ENCODE measurements around the gene PAGR1.
"Not testable (repeated sequence)": the region's sequence is repeated elsewhere in the genome, so short reads cannot be mapped to it uniquely, and the experiment has no call there.

The PAGR1 gene

GRCh38 chr16:29812754-29813643 lies 3.0 kb upstream of the PAGR1 start:
- DNase-seq (ENCODE audit: low spot score), result no peak

- DNase-seq (ENCODE audit: low spot score), result no peak
Measured at GRCh38 chr16:29813644-29814562, 2.0 kb upstream of the PAGR1 start.

GRCh38 chr16:29814592-29814991 lies 1.4 kb upstream of the PAGR1 start:
- no peak for DNase-seq (ENCODE audit: low spot score)

- peak; percentile 44 for DNase-seq (ENCODE audit: low spot score)
Measured at GRCh38 chr16:29815032-29815721, 775 bp upstream of the PAGR1 start.

GRCh38 chr16:29816694-29817441 lies 916 bp downstream of the PAGR1 start:
- DNase-seq (ENCODE audit: low spot score), result peak; percentile 77

GRCh38 chr16:29818082-29818481 lies 2.1 kb downstream of the PAGR1 start:
- no peak for DNase-seq (ENCODE audit: low spot score)

GRCh38 chr16:29819506-29819905 lies 3.6 kb downstream of the PAGR1 start:
- no peak for DNase-seq (ENCODE audit: low spot score)

- peak; percentile 82 for DNase-seq (ENCODE audit: low spot score)
Measured at GRCh38 chr16:29820271-29820701, 4.3 kb downstream of the PAGR1 start, which contains the start of gene MVP. MVP (plus strand) TSS chr16:29820462; CDS start chr16:29830550, 10,088 bp downstream.

GRCh38 chr16:29820730-29821642 lies 5.0 kb downstream of the PAGR1 start:
- DNase-seq (ENCODE audit: low spot score), result no peak

- peak; percentile 84 for DNase-seq (ENCODE audit: low spot score)
Measured at GRCh38 chr16:29821643-29822115, 5.7 kb downstream of the PAGR1 start.

- DNase-seq (ENCODE audit: low spot score), result peak; percentile 83
Measured at GRCh38 chr16:29824589-29825144, 8.7 kb downstream of the PAGR1 start.

- peak; percentile 84 for DNase-seq (ENCODE audit: low spot score)
Measured at GRCh38 chr16:29825145-29826044, 9.4 kb downstream of the PAGR1 start.

- DNase-seq (ENCODE audit: low spot score), result no peak
Measured at GRCh38 chr16:29826342-29826695, 10.4 kb downstream of the PAGR1 start.

- DNase-seq (ENCODE audit: low spot score), result no peak
Measured at GRCh38 chr16:29830774-29831173, 14.8 kb downstream of the PAGR1 start.

GRCh38 chr16:29831490-29831889 lies 15.5 kb downstream of the PAGR1 start:
- DNase-seq (ENCODE audit: low spot score), result no peak

- not testable (repeated sequence) for DNase-seq (ENCODE audit: low spot score)
Measured at GRCh38 chr16:29833219-29833618, 17.3 kb downstream of the PAGR1 start.

GRCh38 chr16:29834079-29834478 lies 18.1 kb downstream of the PAGR1 start:
- no peak for DNase-seq (ENCODE audit: low spot score)

GRCh38 chr16:29835926-29836325 lies 20.0 kb downstream of the PAGR1 start:
- DNase-seq (ENCODE audit: low spot score), result no peak

GRCh38 chr16:29836623-29837022 lies 20.7 kb downstream of the PAGR1 start:
- no peak for DNase-seq (ENCODE audit: low spot score)
